Nephron progenitor cell (in vitro differentiated cells): Measurements from ENCODE around the gene TENT4A.

Source experiments
- DNase-seq: peaks from one replicate; pipeline ENCODE4 v3.0.0; 2021
- H3K27ac Mint-ChIP-seq: 2 replicates; pipeline ENCODE4 v1.8.0; 2021; ENCODE audit warnings: mild to moderate bottlenecking, moderate library complexity, mixed read lengths
- H3K27me3 Mint-ChIP-seq: 2 replicates; pipeline ENCODE4 v1.8.0; 2021; ENCODE audit warnings: mild to moderate bottlenecking, low read depth, mixed read lengths; ENCODE audit not compliant: poor library complexity
- H3K36me3 Mint-ChIP-seq: 2 replicates; pipeline ENCODE4 v1.8.0; 2021; ENCODE audit warnings: low read depth, mixed read lengths
- H3K4me1 Mint-ChIP-seq: 2 replicates; pipeline ENCODE4 v1.8.0; 2021; ENCODE audit warnings: mixed read lengths
- H3K4me3 Mint-ChIP-seq: 2 replicates; pipeline ENCODE4 v1.8.0; 2021; ENCODE audit warnings: mild to moderate bottlenecking, moderate library complexity, mixed read lengths
- H3K9me3 Mint-ChIP-seq: 2 replicates; pipeline ENCODE4 v1.8.0; 2021; ENCODE audit warnings: mild to moderate bottlenecking, moderate library complexity, mixed read lengths
- CTCF ChIP-seq: fragments of 200-600 bp; sonication (generic); IDR thresholded peaks from 2 replicates; pipeline ENCODE4 v1.5.0; 2021; ENCODE audit warnings: antibody characterized with exemption

Gene TENT4A

GRCh38 chr5:6736106-6736505 lies 22.9 kb downstream of the TENT4A start:
- Mint-ChIP-seq H3K4me1 (peaks cover 36% of the 10 kb centered on the region), H3K27me3 (no peaks in the 10 kb centered on the region), H3K4me3 (no peak overlapping the region), H3K36me3 (peaks cover 29% of the 10 kb centered on the region), H3K9me3 (no peaks in the 10 kb centered on the region), H3K27ac (no peak overlapping the region)
- no peak for DNase-seq
- no peak for TF ChIP-seq CTCF

GRCh38 chr5:6736524-6737042 lies 23.4 kb downstream of the TENT4A start:
- DNase-seq = no peak
- peak overlapping the region; percentile 26 for H3K27ac Mint-ChIP-seq
- no peaks in the 10 kb centered on the region for H3K9me3 Mint-ChIP-seq
- no peaks in the 10 kb centered on the region for H3K27me3 Mint-ChIP-seq
- H3K4me1 Mint-ChIP-seq = peaks cover 32% of the 10 kb centered on the region
- H3K36me3 Mint-ChIP-seq = peaks cover 28% of the 10 kb centered on the region
- TF ChIP-seq CTCF = no peak
- no peak overlapping the region for H3K4me3 Mint-ChIP-seq

GRCh38 chr5:6737043-6737941 lies 24.1 kb downstream of the TENT4A start:
- DNase-seq = no peak
- Mint-ChIP-seq H3K27ac (peak overlapping the region; percentile 26), H3K4me3 (no peak overlapping the region), H3K27me3 (no peaks in the 10 kb centered on the region), H3K4me1 (peaks cover 25% of the 10 kb centered on the region), H3K36me3 (peaks cover 28% of the 10 kb centered on the region), H3K9me3 (no peaks in the 10 kb centered on the region)
- no peak for TF ChIP-seq CTCF

- Mint-ChIP-seq H3K4me3 (no peak overlapping the region), H3K27ac (peak overlapping the region; percentile 69), H3K9me3 (no peaks in the 10 kb centered on the region), H3K4me1 (peaks cover 14% of the 10 kb centered on the region), H3K36me3 (peaks cover 38% of the 10 kb centered on the region), H3K27me3 (no peaks in the 10 kb centered on the region)
- TF ChIP-seq CTCF = no peak
- no peak for DNase-seq
These were observed 26.4 kb downstream of the TENT4A start for GRCh38 chr5:6739603-6740002.

GRCh38 chr5:6740586-6741150 lies 27.4 kb downstream of the TENT4A start:
- Mint-ChIP-seq H3K27me3 (no peaks in the 10 kb centered on the region), H3K4me1 (peaks cover 4% of the 10 kb centered on the region), H3K9me3 (no peaks in the 10 kb centered on the region), H3K27ac (no peak overlapping the region), H3K36me3 (peaks cover 41% of the 10 kb centered on the region), H3K4me3 (no peak overlapping the region)
- no peak for TF ChIP-seq CTCF
- no peak for DNase-seq
